GM12878 (cell line): ENCODE measurements around the gene ZIK1. TPM values are rescaled to one million over a fixed set of nuclear protein-coding genes. Genes with fewer than 3 reads are reported as not detected.

Experiments
- ATAC-seq: fragments of 200-7000 bp; cut with Tn5 transposase; 3 replicates; pipeline ENCODE4 v1.9.1; 2020; ENCODE audit warnings: mild to moderate bottlenecking, moderate library complexity
- BruUV-seq: library from RNA; stranded (reverse); fragments of 400-500 nt; replicated peaks from 2 replicates; lab custom pipeline; 2021; lab: Mats Ljungman, UMichigan
- CTCF ChIA-PET: fragments of 300-600 bp; sonication (Branson Sonifier 250); formaldehyde crosslinking; extraction: SDS; loops from one replicate; lab custom pipeline; 2021; ENCODE audit warnings: inconsistent platforms; lab: Yijun Ruan, JAX
- POLR2A ChIA-PET: fragments of 350-600 bp; formaldehyde crosslinking; extraction: SDS; loops from one replicate; lab custom pipeline; 2021; ENCODE audit warnings: inconsistent platforms; lab: Charles Lee
- RAD21 ChIA-PET: fragments of 300-600 bp; sonication (Branson Sonifier 250); formaldehyde crosslinking; loops from one replicate; lab custom pipeline; 2023; ENCODE audit warnings: antibody characterized with exemption; ENCODE audit not compliant: unreplicated experiment; lab: Charles Lee
- SMC1A ChIA-PET: fragments of 300-600 bp; sonication (Branson Sonifier 250); formaldehyde crosslinking; loops from one replicate; lab custom pipeline; 2023; ENCODE audit not compliant: unreplicated experiment, uncharacterized antibody; lab: Charles Lee
- DNase-seq: peaks from one replicate; pipeline ENCODE4 v3.0.0-alpha.2; 2011; ENCODE audit warnings: low read depth, low spot score
- FAIRE-seq: peaks from 3 replicates; lab custom pipeline; 2011; peaks lifted over from hg19 to GRCh38; lab: Jason Lieb, UNC
- H2AFZ ChIP-seq: 2 replicates; pipeline ENCODE4 v1.6.0; 2011; ENCODE audit warnings: low read depth, low read length, control low read depth; ENCODE audit not compliant: control insufficient read depth
- H3K27ac ChIP-seq: 2 replicates; pipeline ENCODE4 v1.5.1; 2011; ENCODE audit warnings: control low read depth; ENCODE audit not compliant: control insufficient read depth, insufficient read depth
- H3K27me3 ChIP-seq, 2 experiments: replicated peaks in 1 of 2; 2 replicates each; pipeline versions ENCODE4 v1.6.0 to v1.6.1; 2011; ENCODE audit warnings: low read length in 1 of 2; ENCODE audit not compliant: control insufficient read depth in 2 of 2, insufficient read depth in 2 of 2
- H3K36me3 ChIP-seq, 2 experiments: 2 replicates each; pipeline ENCODE4 v1.5.1; 2011; ENCODE audit warnings: low read length in 1 of 2; ENCODE audit not compliant: control insufficient read depth in 2 of 2, insufficient read depth in 2 of 2
- H3K4me1 ChIP-seq: 2 replicates; pipeline ENCODE4 v1.6.1; 2011; ENCODE audit warnings: mild to moderate bottlenecking, low read length, moderate library complexity, mixed read lengths; ENCODE audit not compliant: control insufficient read depth, insufficient read depth
- H3K4me2 ChIP-seq: 2 replicates; pipeline ENCODE4 v1.6.0; 2011; ENCODE audit warnings: control low read depth; ENCODE audit not compliant: control insufficient read depth, insufficient read depth
- H3K4me3 ChIP-seq: fragments of 200-600 bp; sonication (generic); 2 replicates; pipeline ENCODE4 v1.5.1; 2016
- H3K79me2 ChIP-seq: 2 replicates; pipeline ENCODE4 v1.6.0; 2011; ENCODE audit warnings: low read length; ENCODE audit not compliant: control insufficient read depth, insufficient read depth
- H3K9ac ChIP-seq: 2 replicates; pipeline ENCODE4 v1.8.0; 2011; ENCODE audit warnings: low read length, control low read depth, mixed read lengths; ENCODE audit not compliant: control insufficient read depth, insufficient read depth
- H3K9me3 ChIP-seq: replicated peaks from 3 replicates; pipeline ENCODE4 v1.5.1; 2011; ENCODE audit warnings: mild to moderate bottlenecking, low read length; ENCODE audit not compliant: control insufficient read depth, insufficient read depth
- H4K20me1 ChIP-seq: 2 replicates; pipeline ENCODE4 v1.6.0; 2011; ENCODE audit not compliant: control insufficient read depth, insufficient read depth
- ASH2L ChIP-seq: fragments of 300-600, 200-600 bp; sonication (generic); IDR thresholded peaks from 2 replicates; pipeline ENCODE4 v1.6.1; 2017; ENCODE audit warnings: low read depth, mild to moderate bottlenecking, borderline replicate concordance
- ATF7 ChIP-seq: fragments of 450-650 bp; IDR thresholded peaks from 2 replicates; pipeline ENCODE4 v1.6.1; 2016; ENCODE audit warnings: low read depth, mild to moderate bottlenecking
- BRCA1 ChIP-seq: IDR thresholded peaks from 2 replicates; pipeline ENCODE4 v1.6.1; 2011; ENCODE audit warnings: low read depth, low read length, improper control_type of control experiment
- E2F4 ChIP-seq: IDR thresholded peaks from 2 replicates; pipeline ENCODE4 v1.6.1; 2012; ENCODE audit warnings: low read depth, low read length, improper control_type of control experiment
- FOS ChIP-seq: IDR thresholded peaks from 3 replicates; pipeline ENCODE4 v1.6.1; 2011; ENCODE audit warnings: borderline replicate concordance; ENCODE audit not compliant: insufficient read length; ENCODE audit errors: extremely low read depth
- FOXM1 ChIP-seq: IDR thresholded peaks from 2 replicates; pipeline ENCODE4 v1.6.1; 2012; ENCODE audit warnings: low read depth, mild to moderate bottlenecking, inconsistent platforms, low read length, moderate library complexity
- IKZF2 ChIP-seq, 2 experiments: fragments of 450-650 bp; IDR thresholded peaks; 2 replicates each; pipeline ENCODE4 v1.6.1; 2017; ENCODE audit warnings: mild to moderate bottlenecking in 2 of 2, moderate library complexity in 2 of 2
- KAT2A ChIP-seq: conservative IDR thresholded peaks from 2 replicates; pipeline ENCODE4 v1.6.1; 2011; ENCODE audit warnings: low read depth, low read length; ENCODE audit not compliant: control insufficient read depth
- KLF5 ChIP-seq: fragments of 450-650 bp; IDR thresholded peaks from 2 replicates; pipeline ENCODE4 v1.6.1; 2014; ENCODE audit warnings: mild to moderate bottlenecking; ENCODE audit not compliant: partially characterized antibody
- MYC ChIP-seq: IDR thresholded peaks from 2 replicates; pipeline ENCODE4 v1.6.1; 2011; ENCODE audit warnings: mild to moderate bottlenecking, low read length, moderate library complexity, inconsistent platforms; ENCODE audit not compliant: insufficient read depth, insufficient replicate concordance, insufficient read length, severe bottlenecking
- NBN ChIP-seq: fragments of 450-650 bp; IDR thresholded peaks from 2 replicates; pipeline ENCODE4 v1.6.1; 2016
- NFIC ChIP-seq: IDR thresholded peaks from 2 replicates; pipeline ENCODE4 v1.6.1; 2012; ENCODE audit warnings: low read depth, mild to moderate bottlenecking, inconsistent platforms, low read length, moderate library complexity
- NR2F1 ChIP-seq: fragments of 450-650 bp; conservative IDR thresholded peaks from 2 replicates; pipeline ENCODE4 v1.6.1; 2017; ENCODE audit warnings: mild to moderate bottlenecking
- SMAD1 ChIP-seq: fragments of 450-650 bp; IDR thresholded peaks from 2 replicates; pipeline ENCODE4 v1.6.1; 2018; ENCODE audit warnings: mild to moderate bottlenecking, low read depth; ENCODE audit not compliant: partially characterized antibody
- SMARCA5 ChIP-seq: fragments of 450-650 bp; IDR thresholded peaks from 2 replicates; pipeline ENCODE4 v1.6.1; 2017; ENCODE audit warnings: mild to moderate bottlenecking
- TCF12 ChIP-seq: IDR thresholded peaks from 2 replicates; pipeline ENCODE4 v1.6.1; 2011; ENCODE audit warnings: low read depth, mild to moderate bottlenecking, low read length
- TCF3 ChIP-seq: IDR thresholded peaks from 2 replicates; pipeline ENCODE4 v1.6.1; 2012; ENCODE audit warnings: low read depth, mild to moderate bottlenecking, low read length, borderline replicate concordance; ENCODE audit not compliant: insufficient read depth
- WGBS: methylation state at CpG from one replicate; pipeline ENCODE4 v1.1.6; 2016; ENCODE audit warnings: low lambda C conversion rate; ENCODE audit not compliant: insufficient replicate concordance, insufficient coverage; ENCODE audit errors: missing lambda C conversion rate; 5-methylcytosine and 5-hydroxymethylcytosine counted together
- in situ Hi-C: fragments of 300-500 bp; cut with MboI; formaldehyde crosslinking; loops from 9 replicates; pipeline ENCODE4 v1.14.3; 2018; ENCODE audit warnings: mixed read lengths
- intact Hi-C: fragments of 100-400 bp; cut with micrococcal nuclease; formaldehyde crosslinking; loops from one replicate; pipeline ENCODE4 v1.14.2; 2022; ENCODE audit not compliant: unreplicated experiment
- polyA plus RNA-seq, 11 experiments: library from polyadenylated mRNA; depleted of rRNA in 4 of 11; unstranded in 6 of 11; stranded (reverse) in 5 of 11; fragments of >200 nt; fragmentation: Nextera tagmentation in 4 of 11; fragmentation: Illumina TruSeq in 1 of 11; extraction: Ambion mirVana in 4 of 11; extraction: Trizol in 1 of 11; gene quantifications; 1 replicate in 1 of 11; 2 replicates in 10 of 11; pipeline versions ENCODE4 v1.2.1 to v1.2.3, GENCODE V29; 2011 to 2016; ENCODE audit warnings: inconsistent platforms in 2 of 11, missing spikeins in 2 of 11, low read depth in 1 of 11
- total RNA-seq, 4 experiments: library from RNA; depleted of rRNA in 3 of 4; stranded (reverse); fragments of >200 nt in 3 of 4; fragmentation: Illumina TruSeq in 1 of 4; extraction: Trizol in 1 of 4; gene quantifications; 2 replicates each; pipeline versions ENCODE4 v1.2.1 to v1.2.3, GENCODE V29; 2013 to 2021

Gene ZIK1
- total and polyA plus RNA-seq, 10 of the 15 experiments (the other 5 are each of a cell fraction or from before 2014, with no cell fraction given): 0.45 to 4.7 (median 2.7) TPM

- TF ChIP-seq SMAD1: no peak
- no peak for TF ChIP-seq NFIC
- no peak for TF ChIP-seq FOS
- TF ChIP-seq TCF12: no peak
- TF ChIP-seq FOXM1: no peak
- TF ChIP-seq ASH2L: no peak
- TF ChIP-seq NR2F1: no peak
These were observed 31.5 kb upstream of the ZIK1 start (continued) for GRCh38 chr19:57552432-57552831.

- SMC1A ChIA-PET: interaction anchor here (1.0 kb wide), 1 partner anchor 56 kb away, joined by 3 read pairs; the partner anchor contains the start of gene ZNF134
- 97% methylated on average over 5 of the region's 5 CpGs for WGBS
- no peak for FAIRE-seq
- ATAC-seq: no peak
- Histone ChIP-seq H3K9me3 (peaks cover 8% of the 10 kb centered on the region; the same call in 2 of the 3 replicates), H3K27me3 (no peaks in the 10 kb centered on the region), H3K4me1 (no peaks in the 10 kb centered on the region)
- intact Hi-C loops: no loop called here
- TF ChIP-seq IKZF2 (IDR thresholded peaks at IDR 0.05) (no peak), KLF5 (no peak), NBN (no peak), TCF3 (no peak), MYC (no peak), ATF7 (no peak), BRCA1 (no peak), SMARCA5 (no peak), KAT2A (no peak), E2F4 (no peak)
- TF ChIP-seq, all 136 proteins: peak for 0
- RAD21 ChIA-PET: no interaction called here
- Histone ChIP-seq H3K36me3 (peaks cover under 1 to 3% of the 10 kb centered on the region in 2 experiments; a peak in 3 of 4 replicates), H3K79me2 (peaks cover 12% of the 10 kb centered on the region), H2AFZ (no peak overlapping the region), H3K27ac (no peak overlapping the region), H3K4me2 (no peak overlapping the region), H3K4me3 (no peak overlapping the region), H3K9ac (no peak overlapping the region), H4K20me1 (no peaks in the 10 kb centered on the region)
- CTCF ChIA-PET: interaction anchor here (1.0 kb wide), 2 partner anchors 16 to 150 kb away, joined by 3 read pairs; no protein-coding TSS in a partner anchor
- DNase-seq: no peak
- in situ Hi-C loops: no loop called here
- POLR2A ChIA-PET: no interaction called here
- no TSS peak for BruUV-seq
These were observed 26.3 kb upstream of the ZIK1 start for GRCh38 chr19:57557659-57558058.
